ENCODE measurements around the gene UTP4. TPM values are rescaled to one million over a fixed set of nuclear protein-coding genes. Genes with fewer than 3 reads are reported as not detected.

Gene UTP4
- polyA plus RNA-seq, 1 donor from 2014 or later: 18.5 TPM

- Histone ChIP-seq H3F3A (ENCODE audit: insufficient read depth, low read length, poor library complexity, severe bottlenecking) (peaks cover 7% of the 10 kb centered on the region), H3K27ac (ENCODE audit: low read length) (no peak overlapping the region), H3K27me3 (ENCODE audit: insufficient read depth, low read depth, low read length) (no peaks in the 10 kb centered on the region), H3K9ac (ENCODE audit: low read length) (no peak overlapping the region), H4K20me1 (ENCODE audit: insufficient read depth) (no peaks in the 10 kb centered on the region), H3K4me3 (ENCODE audit: low read length) (no peak overlapping the region), H2AFZ (ENCODE audit: low read depth, low read length) (no peak overlapping the region), H3K4me2 (ENCODE audit: low read length) (no peak overlapping the region), H3K9me3 (ENCODE audit: low read length) (no peaks in the 10 kb centered on the region), H3K79me2 (replicated peaks; ENCODE audit: insufficient read depth, low read length) (peaks cover 38% of the 10 kb centered on the region), H3K36me3 (ENCODE audit: insufficient read depth, low read length) (no peaks in the 10 kb centered on the region), H3K9me2 (ENCODE audit: insufficient read depth, low read length) (no peaks in the 10 kb centered on the region)
- TF ChIP-seq POLR2AphosphoS5 (IDR thresholded peaks at IDR 0.05) (no peak), TAF1 (IDR thresholded peaks at IDR 0.05; ENCODE audit: low read depth) (no peak), REST (IDR thresholded peaks at IDR 0.05; ENCODE audit: borderline replicate concordance) (no peak), RAD21 (conservative IDR thresholded peaks at IDR 0.05) (no peak), EZH2 (IDR thresholded peaks at IDR 0.05; ENCODE audit: borderline replicate concordance, insufficient read depth, low read length, poor library complexity, severe bottlenecking) (no peak), SMC3 (conservative IDR thresholded peaks at IDR 0.05; ENCODE audit: poor library complexity) (no peak), MXI1 (conservative IDR thresholded peaks at IDR 0.05; ENCODE audit: poor library complexity, severe bottlenecking) (no peak), CTCF (IDR thresholded peaks at IDR 0.05; ENCODE audit: poor library complexity, severe bottlenecking) (no peak), EP300 (conservative IDR thresholded peaks at IDR 0.05; ENCODE audit: poor library complexity, severe bottlenecking) (no peak)
Observed at GRCh38 chr16:69191136-69191535, 58.7 kb downstream of the UTP4 start.

GRCh38 chr16:69193855-69194254 is 61.4 kb downstream of the UTP4 start:
- no peaks in the 10 kb centered on the region for H3K9me3 ChIP-seq (ENCODE audit: low read length)
- no peak overlapping the region for H3K9ac ChIP-seq (ENCODE audit: low read length)
- H2AFZ ChIP-seq (ENCODE audit: low read depth, low read length): no peak overlapping the region
- no peaks in the 10 kb centered on the region for H3K36me3 ChIP-seq (ENCODE audit: insufficient read depth, low read length)
- H3K79me2 ChIP-seq (replicated peaks; ENCODE audit: insufficient read depth, low read length): peaks cover 36% of the 10 kb centered on the region
- no peaks in the 10 kb centered on the region for H3K9me2 ChIP-seq (ENCODE audit: insufficient read depth, low read length)
- no peaks in the 10 kb centered on the region for H3F3A ChIP-seq (ENCODE audit: insufficient read depth, low read length, poor library complexity, severe bottlenecking)
- no peaks in the 10 kb centered on the region for H3K27me3 ChIP-seq (ENCODE audit: insufficient read depth, low read depth, low read length)
- H3K27ac ChIP-seq (ENCODE audit: low read length): no peak overlapping the region
- no peak for TF ChIP-seq SMC3 (conservative IDR thresholded peaks at IDR 0.05; ENCODE audit: poor library complexity)
- no peak for TF ChIP-seq EP300 (conservative IDR thresholded peaks at IDR 0.05; ENCODE audit: poor library complexity, severe bottlenecking)
- no peak for TF ChIP-seq TAF1 (IDR thresholded peaks at IDR 0.05; ENCODE audit: low read depth)
- TF ChIP-seq REST (IDR thresholded peaks at IDR 0.05; ENCODE audit: borderline replicate concordance): no peak
- TF ChIP-seq CTCF (IDR thresholded peaks at IDR 0.05; ENCODE audit: poor library complexity, severe bottlenecking): no peak
- no peak for TF ChIP-seq RAD21 (conservative IDR thresholded peaks at IDR 0.05)
- TF ChIP-seq EZH2 (IDR thresholded peaks at IDR 0.05; ENCODE audit: borderline replicate concordance, insufficient read depth, low read length, poor library complexity, severe bottlenecking): no peak
- no peak for TF ChIP-seq POLR2AphosphoS5 (IDR thresholded peaks at IDR 0.05)
- no peak for TF ChIP-seq MXI1 (conservative IDR thresholded peaks at IDR 0.05; ENCODE audit: poor library complexity, severe bottlenecking)
- no peak overlapping the region for H3K4me3 ChIP-seq (ENCODE audit: low read length)
- H4K20me1 ChIP-seq (ENCODE audit: insufficient read depth): no peaks in the 10 kb centered on the region
- no peak overlapping the region for H3K4me2 ChIP-seq (ENCODE audit: low read length)
